ENCODE measurements around the gene PDLIM5. TPM values are rescaled to one million over a fixed set of nuclear protein-coding genes. Genes with fewer than 3 reads are reported as not detected.

PDLIM5 gene
- total and polyA plus RNA-seq, 2 of the 8 experiments (the other 6 are each of a cell fraction or from before 2014, with no cell fraction given), result 37.3 to 62.1 TPM

DNA sequence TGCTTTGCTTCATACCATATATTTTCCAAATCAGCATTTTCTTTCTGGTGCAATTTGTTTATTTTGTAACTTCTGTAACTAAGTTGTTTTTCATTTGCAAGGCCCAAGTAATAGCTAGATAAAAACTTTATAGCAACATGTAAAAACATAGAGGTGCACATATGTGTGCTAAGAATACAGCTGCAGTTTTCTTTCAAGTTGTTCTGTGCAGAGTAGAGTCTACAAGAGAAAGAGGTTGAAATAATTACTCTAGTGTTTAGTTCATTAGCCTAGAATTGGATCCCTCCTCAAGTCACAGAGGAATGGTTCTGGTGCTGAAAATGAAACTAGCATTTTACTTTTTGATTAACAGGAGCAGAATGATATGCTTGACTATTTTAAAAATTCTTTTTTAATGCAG, 32.2 kb upstream of the PDLIM5 start:
- Histone ChIP-seq H3K18ac (ENCODE audit: extremely low read depth, low read length) (no peak overlapping the region), H3K9ac (replicated peaks in 1 of 4; ENCODE audit: extremely low read depth in 1 of 4, low read depth in 3 of 4, low read length in 3 of 4) (no peak overlapping the region), H4K20me1 (replicated peaks in 1 of 2; ENCODE audit: control insufficient read depth in 1 of 2, insufficient read depth in 2 of 2, low read length in 2 of 2) (no peaks in the 10 kb centered on the region), H2AFZ (ENCODE audit: low read length) (no peak overlapping the region), H3K56ac (replicated peaks; ENCODE audit: insufficient read length, low read depth, low read length) (peak overlapping the region; percentile 53), H2BK15ac (ENCODE audit: low read length) (no peak overlapping the region), H4K8ac (ENCODE audit: extremely low read depth, insufficient read depth, low read length) (no peak overlapping the region), H4K5ac (ENCODE audit: insufficient read length, low read depth, low read length) (no peak overlapping the region), H2BK5ac (ENCODE audit: low read depth, low read length) (no peak overlapping the region), H4K91ac (replicated peaks; ENCODE audit: insufficient read length, low read length) (no peak overlapping the region), H3K9me3 (ENCODE audit: insufficient read depth in 2 of 2, low read depth in 1 of 2, low read length in 1 of 2) (peaks cover 0 to 3% of the 10 kb centered on the region in 2 experiments; a peak in 1 of 4 replicates), H3K14ac (ENCODE audit: insufficient read length) (no peak overlapping the region), H3K23ac (ENCODE audit: insufficient read length) (no peak overlapping the region), H3K27ac (ENCODE audit: low read depth, low read length) (no peak overlapping the region), H3K79me1 (ENCODE audit: low read depth, low read length) (no peaks in the 10 kb centered on the region), H3K23me2 (ENCODE audit: low read depth, low read length) (no peaks in the 10 kb centered on the region), H3K79me2 (ENCODE audit: control insufficient read depth in 1 of 2, insufficient read depth in 2 of 2, low read length in 2 of 2) (no peaks in the 10 kb centered on the region), H2BK12ac (ENCODE audit: low read depth, low read length) (no peak overlapping the region), H3K4ac (replicated peaks; ENCODE audit: insufficient read length, low read depth, low read length) (no peak overlapping the region), H3K36me3 (ENCODE audit: control insufficient read depth in 2 of 4, insufficient read depth in 4 of 4, low read length in 3 of 4) (no peaks in the 10 kb centered on the region), H2BK120ac (replicated peaks; ENCODE audit: low read depth, low read length) (no peak overlapping the region), H3K4me3 (ENCODE audit: extremely low read depth in 1 of 4, insufficient read depth in 2 of 4, low read depth in 3 of 4, low read length in 4 of 4) (no peak overlapping the region), H2BK20ac (ENCODE audit: low read length) (no peak overlapping the region), H3K27me3 (replicated peaks in 1 of 4; ENCODE audit: control insufficient read depth in 3 of 4, extremely low read depth in 1 of 4, insufficient read depth in 3 of 4, low read length in 3 of 4) (no peaks in the 10 kb centered on the region), H3K4me2 (ENCODE audit: insufficient read depth in 1 of 2, low read depth in 2 of 2, low read length in 2 of 2) (no peak overlapping the region), H3K4me1 (replicated peaks in 1 of 4; ENCODE audit: control insufficient read depth in 3 of 4, insufficient read depth in 4 of 4, low read length in 3 of 4) (no peaks in the 10 kb centered on the region), H2AK5ac (ENCODE audit: low read depth, low read length) (no peak overlapping the region)
- FAIRE-seq (no peak), DNase-seq (ENCODE audit: low read depth in 1 of 2, low spot score in 2 of 2) (no peak)
- POLR2A ChIA-PET (ENCODE audit: partially characterized antibody), result no interaction called here
- CTCF ChIA-PET (ENCODE audit: partially characterized antibody), result interaction anchor here (1.1 kb wide), 1 partner anchor 25 kb away, joined by 4 read pairs; no protein-coding TSS in a partner anchor
- TF ChIP-seq GTF2F1 (IDR thresholded peaks at IDR 0.05; ENCODE audit: borderline replicate concordance, low read depth, low read length) (no peak), TBP (IDR thresholded peaks at IDR 0.05; ENCODE audit: low read depth, low read length) (no peak), FOSL1 (IDR thresholded peaks at IDR 0.05; ENCODE audit: insufficient read depth, low read depth, low read length) (no peak), ATF3 (IDR thresholded peaks at IDR 0.05; ENCODE audit: insufficient read depth, low read depth, low read length) (no peak), CTBP2 (IDR thresholded peaks at IDR 0.05; ENCODE audit: borderline replicate concordance, insufficient read depth, insufficient read length, low read length) (no peak), CHD1 (IDR thresholded peaks at IDR 0.05; ENCODE audit: low read depth, low read length) (no peak), POLR2AphosphoS5 (IDR thresholded peaks at IDR 0.05; ENCODE audit: low read depth, low read length) (no peak), CBX5 (IDR thresholded peaks at IDR 0.05; ENCODE audit: low read depth, low read length) (no peak), SRF (IDR thresholded peaks at IDR 0.05; ENCODE audit: low read depth, low read length) (no peak)

All from H1 (cell line).